ENCODE data around the gene MAPK11.

MAPK11 gene

GRCh38 chr22:50297510-50298265 is 27.5 kb upstream of the MAPK11 start:
- H3K27ac ChIP-seq = peak overlapping the region; percentile 11
- DNase-seq (ENCODE audit: low read depth, low spot score) = no peak

- H3K27ac ChIP-seq = peak overlapping the region; percentile 11
- DNase-seq (ENCODE audit: low read depth, low spot score) = no peak
These were observed 26.7 kb upstream of the MAPK11 start for GRCh38 chr22:50296658-50297490.

GRCh38 chr22:50294319-50294656 is 24.1 kb upstream of the MAPK11 start:
- peak overlapping the region; percentile 89 for H3K27ac ChIP-seq
- DNase-seq (ENCODE audit: low read depth, low spot score) = no peak

- no peak for DNase-seq (ENCODE audit: low read depth, low spot score)
These were observed 23.5 kb upstream of the MAPK11 start for GRCh38 chr22:50293441-50294318.

GRCh38 chr22:50292643-50293440 is 22.7 kb upstream of the MAPK11 start:
- DNase-seq (ENCODE audit: low read depth, low spot score) = no peak
- H3K27ac ChIP-seq = peak overlapping the region; percentile 89

More at GRCh38 chr22:50293441-50294318, 23.5 kb upstream of the MAPK11 start:
- H3K27ac ChIP-seq = peak overlapping the region; percentile 89

- H3K27ac ChIP-seq = no peak overlapping the region
- no peak for DNase-seq (ENCODE audit: low read depth, low spot score)
These were observed 19.9 kb upstream of the MAPK11 start for GRCh38 chr22:50289942-50290630.

GRCh38 chr22:50289151-50289941 is 19.2 kb upstream of the MAPK11 start:
- H3K27ac ChIP-seq = no peak overlapping the region
- no peak for DNase-seq (ENCODE audit: low read depth, low spot score)

- DNase-seq (ENCODE audit: low read depth, low spot score) = no peak
- no peak overlapping the region for H3K27ac ChIP-seq
These were observed 17.6 kb upstream of the MAPK11 start for GRCh38 chr22:50287731-50288130.

- no peak for DNase-seq (ENCODE audit: low read depth, low spot score)
- no peak overlapping the region for H3K27ac ChIP-seq
These were observed 16.6 kb upstream of the MAPK11 start for GRCh38 chr22:50286701-50287318.

GRCh38 chr22:50286275-50286674 is 16.1 kb upstream of the MAPK11 start:
- DNase-seq (ENCODE audit: low read depth, low spot score) = no peak
- no peak overlapping the region for H3K27ac ChIP-seq

GRCh38 chr22:50285568-50286229 is 15.5 kb upstream of the MAPK11 start:
- no peak for DNase-seq (ENCODE audit: low read depth, low spot score)
- H3K27ac ChIP-seq = no peak overlapping the region

- DNase-seq (ENCODE audit: low read depth, low spot score) = no peak
- no peak overlapping the region for H3K27ac ChIP-seq
These were observed 14.3 kb upstream of the MAPK11 start for GRCh38 chr22:50284479-50284878.

- no peak for DNase-seq (ENCODE audit: low read depth, low spot score)
- no peak overlapping the region for H3K27ac ChIP-seq
These were observed 13.6 kb upstream of the MAPK11 start for GRCh38 chr22:50283821-50284220.

GRCh38 chr22:50282361-50283155 is 12.4 kb upstream of the MAPK11 start:
- peak overlapping the region; percentile 75 for H3K27ac ChIP-seq
- peak; percentile 85 for DNase-seq (ENCODE audit: low read depth, low spot score)

- peak overlapping the region; percentile 75 for H3K27ac ChIP-seq
- DNase-seq (ENCODE audit: low read depth, low spot score) = no peak
These were observed 11.8 kb upstream of the MAPK11 start for GRCh38 chr22:50281957-50282356.

GRCh38 chr22:50281384-50281760 is 11.2 kb upstream of the MAPK11 start:
- H3K27ac ChIP-seq = peak overlapping the region; percentile 75
- no peak for DNase-seq (ENCODE audit: low read depth, low spot score)
